Prostate gland (tissue), 2 donors: ENCODE measurements around the gene TCP11L2.

ENCODE experiments used
- CTCF ChIP-seq, 4 experiments: fragments of 200-600 bp in 2 of 4; fragments of 450-650 bp in 2 of 4; sonication (generic) in 2 of 4; IDR thresholded peaks; 1 replicate in 3 of 4; 2 replicates in 1 of 4; pipeline ENCODE4 v1.5.1; 2016 to 2019; ENCODE audit warnings: antibody characterized with exemption in 4 of 4, mild to moderate bottlenecking in 2 of 4, moderate library complexity in 2 of 4
- POLR2A ChIP-seq: fragments of 450-650 bp; IDR thresholded peaks from one replicate; pipeline ENCODE4 v1.6.1; 2016; ENCODE audit warnings: antibody characterized with exemption, mild to moderate bottlenecking
- POLR2AphosphoS5 ChIP-seq: sonication (generic); formaldehyde crosslinking; IDR thresholded peaks from one replicate; pipeline ENCODE4 v1.6.1; 2017; ENCODE audit warnings: antibody characterized with exemption

- no peak for TF ChIP-seq POLR2AphosphoS5
- no peak for TF ChIP-seq POLR2A
- no peak for TF ChIP-seq CTCF (IDR thresholded peaks at IDR 0.05)
Observed at GRCh38 chr12:106333756-106334155, 31.2 kb downstream of the TCP11L2 start.
